DND-41 (cell line): ENCODE measurements around the gene IGSF8.

Experiments used
- CTCF ChIP-seq: IDR thresholded peaks from 2 replicates; pipeline ENCODE4 v1.5.1; 2012; ENCODE audit warnings: borderline replicate concordance, low read length, moderate library complexity, mild to moderate bottlenecking; ENCODE audit not compliant: poor library complexity, severe bottlenecking; ENCODE audit errors: extremely low read depth
- EZH2 ChIP-seq: IDR thresholded peaks from 3 replicates; pipeline ENCODE4 v1.6.1; 2012; ENCODE audit warnings: borderline replicate concordance, low read depth, mild to moderate bottlenecking, moderate library complexity, low read length, inconsistent platforms; ENCODE audit not compliant: severe bottlenecking

- TF ChIP-seq CTCF (no peak), EZH2 (no peak)
Observed at GRCh38 chr1:160115545-160116282, 17.3 kb upstream of the IGSF8 start, which contains the start of gene ATP1A2.
